Cardiac muscle cell (in vitro differentiated cells and primary cell): Measurements from ENCODE around the gene ATL1. TPM values are rescaled to one million over a fixed set of nuclear protein-coding genes. Genes with fewer than 3 reads are reported as not detected.

Source experiments
- DNase-seq, 2 donors: peaks; one replicate each; pipeline versions ENCODE4 v3.0.0 to v3.0.0-alpha.2; 2010 to 2017; ENCODE audit warnings: low read depth in 1 of 2, low spot score in 1 of 2
- H3K27ac ChIP-seq: fragments of 200-600 bp; sonication (generic); 2 replicates; pipeline ENCODE4 v1.5.1; 2016
- H3K27me3 ChIP-seq: fragments of 200-600 bp; sonication (generic); 2 replicates; pipeline ENCODE4 v1.6.0; 2016; ENCODE audit warnings: control low read depth
- H3K36me3 ChIP-seq: fragments of 200-600 bp; sonication (generic); 2 replicates; pipeline ENCODE4 v1.5.1; 2016; ENCODE audit warnings: control low read depth
- H3K4me1 ChIP-seq: fragments of 200-600 bp; sonication (generic); 2 replicates; pipeline ENCODE4 v1.8.1; 2017; ENCODE audit warnings: low read depth, mild to moderate bottlenecking, mixed run types
- H3K4me3 ChIP-seq: fragments of 200-600 bp; sonication (generic); 2 replicates; pipeline ENCODE4 v1.5.1; 2016; ENCODE audit warnings: mild to moderate bottlenecking
- H3K9me3 ChIP-seq: fragments of 200-600 bp; sonication (generic); 2 replicates; pipeline ENCODE4 v1.5.1; 2017; ENCODE audit warnings: low read depth, mild to moderate bottlenecking, control low read depth
- polyA plus RNA-seq: library from polyadenylated mRNA; unstranded; fragments of >200 nt; fragmentation: Nextera tagmentation; extraction: Ambion mirVana; gene quantifications from 2 replicates; pipeline ENCODE4 v1.2.1, GENCODE V29; 2016
- total RNA-seq: library from RNA; depleted of rRNA; stranded (reverse); fragments of >200 nt; gene quantifications from 2 replicates; pipeline ENCODE4 v1.2.3, GENCODE V29; 2016
- TF ChIP-seq, protein P1 (sequence below): IDR thresholded peaks from 2 replicates; pipeline ENCODE4 v1.5.1; 2012; ENCODE audit warnings: low read depth, mild to moderate bottlenecking, low read length

Gene ATL1
- total and polyA plus RNA-seq, 2 experiments from 2014 or later = 0.39 to 3.3 TPM

DNA sequence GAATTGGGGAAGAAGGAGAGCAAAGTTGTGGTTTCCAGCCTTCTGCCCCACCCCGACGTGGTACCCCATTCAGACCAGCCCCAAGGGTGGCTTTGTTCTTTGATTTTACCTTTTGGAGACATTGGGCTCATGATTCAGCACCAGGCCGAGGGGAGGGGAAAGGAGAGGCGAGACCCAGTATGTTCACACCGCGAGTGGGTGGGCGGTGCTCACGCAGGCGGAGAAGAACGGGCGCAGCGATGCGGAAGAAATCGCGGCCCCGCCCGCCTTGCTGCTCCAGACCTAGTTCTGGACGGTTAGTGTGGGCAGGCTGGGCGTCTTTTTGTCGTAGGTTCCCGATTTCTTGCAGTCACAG lies 963 bp downstream of the ATL1 start:
- H3K4me3 ChIP-seq = peak overlapping the region; percentile 50
- H3K4me1 ChIP-seq = no peaks in the 10 kb centered on the region
- TF ChIP-seq, protein P1, sequence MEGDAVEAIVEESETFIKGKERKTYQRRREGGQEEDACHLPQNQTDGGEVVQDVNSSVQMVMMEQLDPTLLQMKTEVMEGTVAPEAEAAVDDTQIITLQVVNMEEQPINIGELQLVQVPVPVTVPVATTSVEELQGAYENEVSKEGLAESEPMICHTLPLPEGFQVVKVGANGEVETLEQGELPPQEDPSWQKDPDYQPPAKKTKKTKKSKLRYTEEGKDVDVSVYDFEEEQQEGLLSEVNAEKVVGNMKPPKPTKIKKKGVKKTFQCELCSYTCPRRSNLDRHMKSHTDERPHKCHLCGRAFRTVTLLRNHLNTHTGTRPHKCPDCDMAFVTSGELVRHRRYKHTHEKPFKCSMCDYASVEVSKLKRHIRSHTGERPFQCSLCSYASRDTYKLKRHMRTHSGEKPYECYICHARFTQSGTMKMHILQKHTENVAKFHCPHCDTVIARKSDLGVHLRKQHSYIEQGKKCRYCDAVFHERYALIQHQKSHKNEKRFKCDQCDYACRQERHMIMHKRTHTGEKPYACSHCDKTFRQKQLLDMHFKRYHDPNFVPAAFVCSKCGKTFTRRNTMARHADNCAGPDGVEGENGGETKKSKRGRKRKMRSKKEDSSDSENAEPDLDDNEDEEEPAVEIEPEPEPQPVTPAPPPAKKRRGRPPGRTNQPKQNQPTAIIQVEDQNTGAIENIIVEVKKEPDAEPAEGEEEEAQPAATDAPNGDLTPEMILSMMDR = no peak
- no peaks in the 10 kb centered on the region for H3K9me3 ChIP-seq
- peaks cover 77% of the 10 kb centered on the region for H3K27me3 ChIP-seq
- peak; percentile 47 to 70 for DNase-seq
- H3K36me3 ChIP-seq = no peaks in the 10 kb centered on the region
- no peak overlapping the region for H3K27ac ChIP-seq

DNA sequence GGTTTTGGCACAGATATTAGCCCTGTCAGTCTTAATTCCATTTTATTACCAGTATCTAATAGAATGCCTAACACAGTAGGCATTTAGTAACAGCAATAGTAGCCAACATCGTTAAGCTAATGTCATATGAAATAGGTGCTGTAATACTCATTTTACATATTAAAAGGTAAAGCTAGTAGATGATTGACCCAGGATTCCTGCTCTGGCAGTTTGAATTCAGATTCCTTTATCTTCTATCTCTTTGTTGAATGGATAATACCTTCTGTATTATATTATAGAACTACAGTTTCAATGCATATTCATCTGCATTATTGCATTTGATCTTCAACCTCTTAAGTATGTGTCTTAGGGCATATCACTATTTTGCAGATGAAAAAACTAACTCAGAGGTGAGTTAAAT lies 2.9 kb downstream of the ATL1 start:
- Histone ChIP-seq H3K4me1 (no peaks in the 10 kb centered on the region), H3K27me3 (peaks cover 59% of the 10 kb centered on the region), H3K27ac (no peak overlapping the region), H3K36me3 (no peaks in the 10 kb centered on the region), H3K9me3 (no peaks in the 10 kb centered on the region), H3K4me3 (no peak overlapping the region)
- no peak for DNase-seq
- TF ChIP-seq, protein P1 = no peak

DNA sequence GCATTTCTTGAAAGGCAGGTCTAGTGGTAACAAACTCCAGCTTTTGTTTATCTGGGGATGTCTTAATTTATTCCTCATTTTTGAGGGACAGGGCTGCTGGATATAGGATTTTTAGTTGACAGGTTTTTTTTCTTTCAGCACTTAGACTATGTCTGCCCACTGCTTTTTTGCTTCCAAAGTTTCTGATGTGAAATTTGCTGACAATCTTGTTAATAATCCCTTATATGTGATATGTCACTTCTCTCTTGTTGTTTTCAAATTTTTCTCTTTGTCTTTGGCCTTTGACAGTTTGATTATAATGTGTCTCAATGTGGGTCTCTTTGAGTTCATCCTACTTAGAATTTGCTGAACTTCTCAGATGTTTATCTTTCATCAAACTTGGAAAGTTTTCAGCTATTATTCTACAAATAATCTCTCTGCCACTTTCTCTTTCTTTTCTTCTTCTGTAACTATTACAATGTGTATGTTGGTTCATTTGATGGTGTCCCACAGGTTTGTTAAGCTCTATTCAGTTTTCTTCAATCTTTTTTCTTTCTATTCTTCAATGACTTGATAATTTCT lies 9.8 kb downstream of the ATL1 start:
- Histone ChIP-seq H3K4me1 (no peaks in the 10 kb centered on the region), H3K9me3 (no peaks in the 10 kb centered on the region), H3K4me3 (no peak overlapping the region), H3K36me3 (no peaks in the 10 kb centered on the region), H3K27me3 (no peaks in the 10 kb centered on the region), H3K27ac (no peak overlapping the region)
- TF ChIP-seq, protein P1 = no peak
- DNase-seq = no peak

DNA sequence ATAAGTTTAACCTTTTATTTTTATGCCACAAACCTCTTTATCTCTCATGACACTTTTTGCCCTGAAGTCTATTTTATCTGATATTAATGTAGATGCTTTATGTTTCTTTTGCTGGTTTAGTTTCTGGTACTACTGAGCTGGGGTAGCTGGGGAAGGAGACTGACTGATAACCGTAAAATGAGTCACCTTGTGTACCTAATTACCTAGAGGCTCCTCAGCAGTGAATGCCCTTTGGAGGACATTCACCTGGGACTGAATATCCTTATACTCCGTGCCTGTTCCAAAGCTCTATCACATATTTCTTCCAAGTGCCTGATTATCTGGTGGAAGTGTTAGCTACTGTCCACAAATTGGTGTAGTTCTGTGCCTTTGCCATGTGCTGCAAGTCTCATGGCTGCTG lies 13.9 kb downstream of the ATL1 start:
- no peak overlapping the region for H3K27ac ChIP-seq
- TF ChIP-seq, protein P1 = no peak

DNA sequence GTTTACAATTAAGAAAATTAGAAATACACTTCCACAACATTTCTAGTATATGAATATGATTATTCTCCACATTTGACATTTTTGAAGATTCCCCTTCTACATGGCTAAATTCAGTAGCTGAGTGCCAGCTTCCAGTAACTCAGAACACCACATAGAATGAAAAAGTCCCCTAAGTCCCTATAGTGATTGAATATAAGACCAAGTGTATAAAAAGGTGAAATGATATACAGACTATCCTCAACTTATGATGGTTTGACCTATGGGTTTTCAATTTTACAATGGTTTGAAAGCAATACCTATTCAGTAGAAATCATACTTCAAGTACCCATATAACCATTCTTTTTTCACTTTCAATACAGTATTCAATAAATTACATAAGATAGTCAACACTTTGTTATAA lies 15.8 kb downstream of the ATL1 start:
- no peak for DNase-seq
- no peak overlapping the region for H3K4me3 ChIP-seq
- no peaks in the 10 kb centered on the region for H3K9me3 ChIP-seq
- TF ChIP-seq, protein P1 = no peak
- no peaks in the 10 kb centered on the region for H3K4me1 ChIP-seq
- H3K27ac ChIP-seq = no peak overlapping the region
- H3K27me3 ChIP-seq = no peaks in the 10 kb centered on the region
- no peaks in the 10 kb centered on the region for H3K36me3 ChIP-seq

More for the DNA sequence above, 13.9 kb downstream of the ATL1 start:
- Histone ChIP-seq H3K4me1 (no peaks in the 10 kb centered on the region), H3K9me3 (no peaks in the 10 kb centered on the region), H3K4me3 (no peak overlapping the region), H3K27me3 (no peaks in the 10 kb centered on the region), H3K36me3 (no peaks in the 10 kb centered on the region)
- DNase-seq = no peak

DNA sequence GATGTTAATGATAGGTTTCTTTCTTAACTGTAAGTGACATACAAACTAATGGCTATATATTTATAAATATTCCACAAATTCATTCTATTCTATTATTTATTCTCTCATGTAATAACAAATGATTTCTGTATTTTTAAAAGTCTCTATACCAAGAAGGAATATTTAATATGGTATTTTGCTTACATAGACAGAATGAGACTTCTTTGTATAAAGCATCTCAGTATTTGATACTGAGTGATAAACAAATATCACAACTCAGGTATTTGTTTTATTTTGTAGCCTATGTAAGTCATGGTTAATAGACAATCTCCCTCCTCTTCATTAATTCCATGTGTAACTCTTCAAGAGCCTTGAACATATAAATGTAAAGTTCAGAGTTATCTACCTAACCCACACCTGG lies 18.0 kb downstream of the ATL1 start:
- H3K27me3 ChIP-seq = no peaks in the 10 kb centered on the region
- no peak for DNase-seq
- H3K4me1 ChIP-seq = no peaks in the 10 kb centered on the region
- H3K4me3 ChIP-seq = no peak overlapping the region
- TF ChIP-seq, protein P1 = no peak
- H3K9me3 ChIP-seq = no peaks in the 10 kb centered on the region
- H3K36me3 ChIP-seq = no peaks in the 10 kb centered on the region
- H3K27ac ChIP-seq = no peak overlapping the region
